GM13977 (cell line): ENCODE results near the gene MBNL1.
A peak's percentile ranks its signal among the peaks of the same experiment; 100 is the strongest.

ENCODE experiments used
- DNase-seq: peaks from one replicate; pipeline ENCODE4 v3.0.0; 2012; ENCODE audit warnings: low spot score
- in situ Hi-C: fragments of 300-500 bp; cut with MboI; formaldehyde crosslinking; loops from one replicate; pipeline ENCODE4 v1.12.0; 2022; ENCODE audit warnings: low sequenced_read_pairs, low pct_unique_long_range_greater_than_20kb, mixed read lengths, inconsistent platforms; ENCODE audit not compliant: unreplicated experiment
- TF ChIP-seq, protein P1 (sequence below): IDR thresholded peaks from 2 replicates; pipeline ENCODE4 v1.5.1; 2012; ENCODE audit warnings: mild to moderate bottlenecking, control low read depth; ENCODE audit not compliant: insufficient read depth; ENCODE audit errors: extremely low read depth, missing control alignments

MBNL1 gene

DNA sequence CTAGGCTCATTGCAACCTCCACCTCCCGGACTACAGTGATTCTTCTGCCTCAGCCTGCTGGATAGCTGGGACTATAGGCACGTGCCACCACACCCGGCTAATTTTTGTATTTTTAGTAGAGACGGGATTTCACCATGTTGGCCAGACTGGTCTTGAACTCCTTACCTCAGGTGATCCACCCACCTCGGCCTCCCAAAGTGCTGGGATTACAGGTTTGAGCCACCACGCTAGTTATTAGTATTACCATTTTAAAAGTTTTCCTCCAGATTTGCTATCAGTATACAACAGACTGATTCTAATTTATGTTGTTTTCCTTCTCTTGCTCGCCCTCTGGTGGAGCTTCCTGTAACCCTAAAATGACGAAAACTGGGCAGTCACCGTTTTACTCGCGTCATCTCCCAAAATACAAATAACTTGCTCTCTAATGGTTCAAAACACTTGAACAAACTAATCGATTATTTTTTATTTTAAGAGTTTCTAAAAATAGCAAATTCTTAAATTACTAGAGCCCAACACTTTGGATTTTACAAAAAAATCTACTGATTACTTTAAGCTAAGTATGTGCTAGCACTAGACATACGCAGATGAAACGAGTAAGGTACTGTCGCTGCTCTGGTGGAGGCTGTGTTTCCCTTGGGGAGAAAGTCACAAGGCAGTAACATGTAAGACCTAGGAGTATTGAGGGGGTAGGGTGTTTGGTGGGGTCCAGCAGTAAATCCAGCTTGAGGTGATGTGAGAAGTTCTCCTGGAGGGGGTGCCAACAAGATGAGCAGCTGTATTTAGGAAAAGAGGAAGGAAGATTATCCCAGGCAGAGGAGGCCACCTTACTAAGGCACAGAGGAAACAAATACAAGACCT lies 203.3 kb downstream of the MBNL1 start:
- TF ChIP-seq, protein P1, sequence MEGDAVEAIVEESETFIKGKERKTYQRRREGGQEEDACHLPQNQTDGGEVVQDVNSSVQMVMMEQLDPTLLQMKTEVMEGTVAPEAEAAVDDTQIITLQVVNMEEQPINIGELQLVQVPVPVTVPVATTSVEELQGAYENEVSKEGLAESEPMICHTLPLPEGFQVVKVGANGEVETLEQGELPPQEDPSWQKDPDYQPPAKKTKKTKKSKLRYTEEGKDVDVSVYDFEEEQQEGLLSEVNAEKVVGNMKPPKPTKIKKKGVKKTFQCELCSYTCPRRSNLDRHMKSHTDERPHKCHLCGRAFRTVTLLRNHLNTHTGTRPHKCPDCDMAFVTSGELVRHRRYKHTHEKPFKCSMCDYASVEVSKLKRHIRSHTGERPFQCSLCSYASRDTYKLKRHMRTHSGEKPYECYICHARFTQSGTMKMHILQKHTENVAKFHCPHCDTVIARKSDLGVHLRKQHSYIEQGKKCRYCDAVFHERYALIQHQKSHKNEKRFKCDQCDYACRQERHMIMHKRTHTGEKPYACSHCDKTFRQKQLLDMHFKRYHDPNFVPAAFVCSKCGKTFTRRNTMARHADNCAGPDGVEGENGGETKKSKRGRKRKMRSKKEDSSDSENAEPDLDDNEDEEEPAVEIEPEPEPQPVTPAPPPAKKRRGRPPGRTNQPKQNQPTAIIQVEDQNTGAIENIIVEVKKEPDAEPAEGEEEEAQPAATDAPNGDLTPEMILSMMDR: peak; percentile 69
- in situ Hi-C loops: loop anchor here (10.0 kb wide), 1 partner anchor 103 kb away; no protein-coding TSS in a partner anchor
- DNase-seq: peak; percentile 25

DNA sequence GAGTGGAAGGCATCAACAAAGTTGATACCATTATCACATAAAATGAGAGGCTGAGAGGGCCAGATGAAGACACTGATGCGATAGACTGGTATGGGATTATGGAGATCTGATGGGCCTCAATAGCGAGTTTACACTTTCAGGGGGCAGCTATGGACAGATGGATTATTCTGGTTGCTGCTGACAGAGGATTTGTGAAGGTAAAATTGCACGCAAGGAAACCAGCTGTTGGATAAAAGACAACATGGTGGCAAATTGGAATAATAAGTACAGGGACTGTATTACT lies 203.9 kb downstream of the MBNL1 start:
- in situ Hi-C loops: loop anchor here (10.0 kb wide), 1 partner anchor 102 kb away; no protein-coding TSS in a partner anchor
- TF ChIP-seq, protein P1: no peak
- DNase-seq: no peak

DNA sequence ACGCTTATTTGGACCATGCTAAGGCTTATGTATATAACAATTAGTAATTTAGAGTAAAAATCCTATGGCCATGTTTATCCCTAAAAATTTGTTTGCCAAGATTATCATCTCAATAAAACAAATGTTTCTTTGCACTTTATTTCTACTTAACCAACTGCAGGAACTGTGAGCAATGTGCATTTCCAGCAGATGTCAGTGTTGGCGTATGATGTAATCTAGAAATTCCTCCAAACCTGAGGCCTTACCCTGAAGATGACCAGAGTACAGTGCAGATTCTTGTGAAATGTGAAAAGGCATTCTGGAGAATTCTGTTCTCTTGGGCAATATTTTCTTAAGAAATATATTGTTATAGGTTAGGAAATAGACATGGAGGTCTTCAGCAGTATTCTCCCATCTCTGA lies 205.9 kb downstream of the MBNL1 start:
- DNase-seq: peak; percentile 32
- TF ChIP-seq, protein P1: peak; percentile 81
- in situ Hi-C loops: loop anchor here (10.0 kb wide), 1 partner anchor 100 kb away; no protein-coding TSS in a partner anchor

DNA sequence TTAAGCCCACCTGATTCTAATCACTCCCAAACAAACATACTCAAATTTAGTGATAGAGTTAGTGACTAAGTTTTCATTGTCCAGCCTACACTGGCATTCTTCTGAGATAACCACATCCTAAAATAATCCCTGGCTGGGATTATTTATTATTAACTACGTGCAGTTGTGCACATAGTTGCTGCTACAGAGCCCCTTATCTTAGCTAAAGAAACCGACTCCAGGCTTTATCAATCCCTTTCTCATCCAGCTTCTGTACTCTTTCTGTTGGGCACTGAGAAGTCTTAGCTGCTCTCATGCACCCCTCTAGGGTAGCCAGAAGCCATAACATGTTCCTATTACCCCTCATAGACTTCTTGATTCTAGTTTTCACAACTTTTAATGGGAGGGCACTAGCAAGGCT lies 208.7 kb downstream of the MBNL1 start:
- TF ChIP-seq, protein P1: no peak
- no peak for DNase-seq
- in situ Hi-C loops: loop anchor here (5.0 to 10.0 kb wide), 2 partner anchors 40 to 97 kb away; no protein-coding TSS in a partner anchor

DNA sequence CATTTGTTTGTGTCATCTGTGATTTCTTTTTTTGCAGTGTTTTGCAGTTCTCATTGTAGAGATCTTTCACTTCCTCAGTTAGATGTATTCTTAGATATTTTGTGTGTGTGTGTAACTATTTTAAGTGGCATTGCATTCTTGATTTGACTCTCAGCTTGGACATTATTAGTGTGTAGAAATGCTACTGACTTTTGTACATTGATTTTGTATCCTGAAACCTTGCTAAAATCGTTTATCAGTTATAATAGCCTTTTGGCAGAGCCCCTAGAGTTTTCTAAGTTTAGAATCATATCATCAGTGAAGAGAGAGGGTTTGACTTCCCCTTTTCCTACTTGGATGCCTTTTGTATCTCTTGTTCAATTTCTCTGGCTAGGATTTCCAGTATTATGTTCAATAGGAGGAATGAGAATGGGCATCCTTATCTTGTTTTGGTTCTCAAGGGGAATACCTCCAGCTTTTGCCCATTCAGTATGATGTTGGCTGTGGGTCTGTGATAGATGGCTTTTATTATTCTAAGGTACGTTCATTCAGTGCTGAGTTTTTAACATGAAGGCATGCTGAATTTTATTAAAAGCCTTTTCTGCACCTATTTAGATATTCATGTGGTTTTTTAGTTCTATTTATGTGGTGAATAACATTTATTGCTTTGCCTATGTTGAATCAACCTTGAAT lies 211.7 kb downstream of the MBNL1 start:
- TF ChIP-seq, protein P1: no peak
- in situ Hi-C loops: no loop called here
- DNase-seq: no peak

DNA sequence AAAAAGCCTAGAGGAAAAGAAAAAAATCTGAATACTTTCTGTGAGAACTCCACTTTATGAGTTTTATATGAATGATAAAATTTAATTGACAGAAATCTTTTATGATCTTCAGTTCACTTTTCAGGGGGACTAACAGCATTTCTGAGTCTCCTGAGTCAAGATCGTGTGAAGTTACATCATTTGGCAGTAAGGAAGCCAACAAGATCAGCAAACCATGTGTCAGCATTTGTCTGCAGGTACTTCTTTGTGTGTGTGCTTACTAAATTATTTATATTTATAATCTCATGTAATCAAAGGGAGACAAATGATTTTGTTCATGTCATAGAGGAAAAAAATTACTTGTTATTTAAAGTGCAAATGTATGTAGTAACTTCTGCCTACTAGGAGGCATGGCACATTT lies 217.6 kb downstream of the MBNL1 start:
- TF ChIP-seq, protein P1: no peak
- DNase-seq: no peak
- in situ Hi-C loops: no loop called here
